Stimulated activated CD4-positive, alpha-beta T cell treated with anti-CD3 and anti-CD28 coated beads, TNF-alpha, amount 100 ng/mL, for 4 hours (primary cell): ENCODE data around the gene LIN7A.

Experiments
- DNase-seq, 3 experiments: peaks; one replicate each; pipeline ENCODE4 v3.0.0-alpha.2; 2020; ENCODE audit warnings: low read depth in 3 of 3

The LIN7A gene

GRCh38 chr12:80756875-80757274 is 180.9 kb downstream of the LIN7A start:
- DNase-seq: no peak

- DNase-seq: no peak
These were observed 183.5 kb downstream of the LIN7A start for GRCh38 chr12:80754274-80754673.

DNA sequence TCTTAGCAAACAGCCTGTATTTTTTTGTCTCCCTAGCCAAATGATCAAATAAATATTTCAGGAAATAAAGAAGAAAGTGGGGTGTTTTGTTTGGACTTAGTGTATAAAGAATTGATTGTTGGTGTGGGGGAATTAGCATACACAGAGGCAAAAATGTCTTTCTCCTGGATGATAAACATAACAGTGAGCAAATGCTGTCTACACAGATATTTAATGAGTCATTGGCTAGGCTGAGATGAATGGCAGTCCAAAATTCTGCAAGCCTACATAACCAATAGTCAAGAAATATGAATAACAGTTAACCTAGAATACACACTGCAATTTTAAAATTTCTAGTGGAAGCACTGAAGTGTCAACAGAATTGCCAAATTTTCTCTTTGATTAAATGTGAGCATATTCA is 185.3 kb downstream of the LIN7A start:
- no peak for DNase-seq

GRCh38 chr12:80749456-80749855 is 188.3 kb downstream of the LIN7A start:
- no peak for DNase-seq

DNA sequence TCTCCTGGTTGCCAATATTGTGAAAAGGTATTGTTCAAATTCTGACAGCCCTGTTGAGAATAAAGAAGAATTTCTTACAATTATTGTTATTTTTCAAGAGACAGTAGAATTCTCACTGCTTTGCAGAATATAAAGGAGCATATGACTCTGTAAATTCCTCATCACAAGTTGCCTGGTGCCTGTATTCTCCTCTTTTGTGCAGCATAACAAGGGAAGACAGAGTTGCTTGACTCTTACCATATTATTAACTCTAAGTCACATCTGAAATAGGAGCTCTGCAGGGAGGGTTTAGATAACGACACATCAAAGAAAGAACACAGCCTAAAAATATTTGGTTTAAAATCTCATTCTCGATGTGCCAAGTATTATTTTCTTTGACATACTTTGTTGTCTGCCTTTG is 189.9 kb downstream of the LIN7A start:
- no peak for DNase-seq

- DNase-seq: no peak
These were observed 191.8 kb downstream of the LIN7A start for GRCh38 chr12:80745851-80746505.
